CD14-positive monocyte (primary cell): Measurements from ENCODE around the gene OGG1. TPM values are rescaled to one million over a fixed set of nuclear protein-coding genes. Genes with fewer than 3 reads are reported as not detected.

Source experiments
- DNase-seq, 3 donors: peaks; one replicate each; pipeline ENCODE4 v3.0.0-alpha.2; 2011 to 2022
- H2AFZ ChIP-seq: 2 replicates; pipeline ENCODE4 v1.6.0; 2012; ENCODE audit warnings: mild to moderate bottlenecking, low read depth, low read length, inconsistent platforms; ENCODE audit not compliant: insufficient read depth, poor library complexity, severe bottlenecking
- H3K27ac ChIP-seq, 2 donors: 1 replicate in 1 of 2; 2 replicates in 1 of 2; pipeline ENCODE4 v1.5.1; 2012 to 2013; ENCODE audit warnings: low read length in 2 of 2, control low read depth in 1 of 2, inconsistent platforms in 1 of 2, low read depth in 1 of 2, mild to moderate bottlenecking in 1 of 2
- H3K27me3 ChIP-seq, 2 donors: one replicate each; pipeline versions ENCODE4 v1.6.0 to v1.6.1; 2011 to 2013; ENCODE audit warnings: low read length in 2 of 2; ENCODE audit not compliant: control insufficient read depth in 2 of 2, insufficient read depth in 2 of 2
- H3K36me3 ChIP-seq, 2 donors: replicated peaks in 1 of 2; 1 replicate in 1 of 2; 2 replicates in 1 of 2; pipeline versions ENCODE4 v1.5.1 to v1.6.1; 2012 to 2013; ENCODE audit warnings: low read length in 2 of 2, control low read depth in 1 of 2, inconsistent platforms in 1 of 2, mild to moderate bottlenecking in 1 of 2; ENCODE audit not compliant: insufficient read depth in 2 of 2, control insufficient read depth in 1 of 2
- H3K4me1 ChIP-seq, 2 donors: 1 replicate in 1 of 2; 2 replicates in 1 of 2; pipeline versions ENCODE4 v1.5.1 to v1.6.1; 2012 to 2013; ENCODE audit warnings: low read length in 2 of 2, control low read depth in 1 of 2, inconsistent platforms in 1 of 2, mild to moderate bottlenecking in 1 of 2, moderate library complexity in 1 of 2; ENCODE audit not compliant: insufficient read depth in 2 of 2, control insufficient read depth in 1 of 2
- H3K4me2 ChIP-seq: replicated peaks from 2 replicates; pipeline ENCODE3; 2012; ENCODE audit warnings: low read length, moderate library complexity, mild to moderate bottlenecking; ENCODE audit not compliant: poor library complexity, severe bottlenecking; ENCODE audit errors: extremely low read depth
- H3K4me3 ChIP-seq, 3 experiments: fragments of 200-600 bp in 1 of 3; sonication (generic) in 1 of 3; replicated peaks in 1 of 3; 1 replicate in 2 of 3; 2 replicates in 1 of 3; pipeline ENCODE4 v1.5.1; 2011 to 2013; ENCODE audit warnings: low read length in 3 of 3, mild to moderate bottlenecking in 3 of 3, control low read depth in 2 of 3, low read depth in 2 of 3, inconsistent platforms in 1 of 3, moderate library complexity in 1 of 3
- H3K79me2 ChIP-seq: 2 replicates; pipeline ENCODE4 v1.6.0; 2012; ENCODE audit warnings: mild to moderate bottlenecking, control low read depth, inconsistent platforms, low read length, moderate library complexity; ENCODE audit not compliant: insufficient read depth
- H3K9ac ChIP-seq: 2 replicates; pipeline ENCODE4 v1.6.0; 2017; ENCODE audit warnings: low read length, mild to moderate bottlenecking; ENCODE audit not compliant: insufficient read depth, poor library complexity, severe bottlenecking
- H3K9me3 ChIP-seq, 2 donors: replicated peaks in 1 of 2; 1 replicate in 1 of 2; 2 replicates in 1 of 2; pipeline versions ENCODE4 v1.5.1 to v1.6.1; 2012 to 2013; ENCODE audit warnings: low read length in 2 of 2, control low read depth in 1 of 2; ENCODE audit not compliant: control insufficient read depth in 1 of 2, insufficient read depth in 1 of 2
- H4K20me1 ChIP-seq: 2 replicates; pipeline ENCODE4 v1.6.0; 2012; ENCODE audit warnings: mild to moderate bottlenecking, low read length, control low read depth, moderate library complexity; ENCODE audit not compliant: insufficient read depth
- H3K27ac Mint-ChIP-seq, 7 donors: one replicate each; pipeline ENCODE4 v1.8.0; 2020; ENCODE audit warnings: mild to moderate bottlenecking in 7 of 7, mixed read lengths in 7 of 7, moderate library complexity in 6 of 7, inconsistent platforms in 2 of 7
- H3K27me3 Mint-ChIP-seq, 3 donors: one replicate each; pipeline ENCODE4 v1.8.0; 2021 to 2022; ENCODE audit warnings: low read depth in 3 of 3, mild to moderate bottlenecking in 3 of 3, mixed read lengths in 3 of 3, moderate library complexity in 3 of 3, inconsistent platforms in 1 of 3
- H3K36me3 Mint-ChIP-seq, 2 donors: one replicate each; pipeline ENCODE4 v1.8.0; 2020; ENCODE audit warnings: mixed read lengths in 2 of 2, inconsistent platforms in 1 of 2, mild to moderate bottlenecking in 1 of 2
- H3K4me1 Mint-ChIP-seq: one replicate; pipeline ENCODE4 v1.8.0; 2020; ENCODE audit warnings: mild to moderate bottlenecking, mixed read lengths
- H3K4me3 Mint-ChIP-seq, 2 donors: one replicate each; pipeline ENCODE4 v1.8.0; 2020; ENCODE audit warnings: mild to moderate bottlenecking in 2 of 2, mixed read lengths in 2 of 2, moderate library complexity in 1 of 2
- H3K9me3 Mint-ChIP-seq, 7 donors: one replicate each; pipeline ENCODE4 v1.8.0; 2020 to 2022; ENCODE audit warnings: mixed read lengths in 7 of 7, mild to moderate bottlenecking in 6 of 7, moderate library complexity in 6 of 7, inconsistent platforms in 2 of 7
- WGBS: methylation state at CpG from one replicate; pipeline ENCODE4 v1.1.5; 2013; ENCODE audit warnings: missing lambda C conversion rate; ENCODE audit not compliant: insufficient coverage; 5-methylcytosine and 5-hydroxymethylcytosine counted together
- intact Hi-C, 2 donors: fragments of 100-400 bp; cut with micrococcal nuclease; formaldehyde crosslinking; loops; one replicate each; pipeline versions ENCODE4 v1.15.0 to v1.15.1; 2023
- polyA plus RNA-seq, 3 donors: library from polyadenylated mRNA; depleted of rRNA in 1 of 3; unstranded in 2 of 3; stranded (reverse) in 1 of 3; fragments of 300-500 nt in 2 of 3; fragments of >200 nt in 1 of 3; fragmentation: Illumina TruSeq in 2 of 3; gene quantifications; 1 replicate in 2 of 3; 2 replicates in 1 of 3; pipeline ENCODE4 v1.2.3, GENCODE V29; 2012 to 2021
- TF ChIP-seq, protein P1 (sequence below): fragments of 200-600 bp; IDR thresholded peaks from one replicate; pipeline ENCODE4 v1.8.0; 2022; ENCODE audit warnings: antibody characterized with exemption, mild to moderate bottlenecking

OGG1 gene
- polyA plus RNA-seq, 3 donors, result 17.4 to 21.9 (median 20.5) TPM

GRCh38 chr3:9792405-9793160 is 42.8 kb downstream of the OGG1 start, which contains the start of the genes ARPC4 and TADA3:
Gene ARPC4 (plus strand): TSS chr3:9793082. CDS start chr3:9793122, 40 bp downstream.
Gene TADA3 (minus strand): TSS chr3:9792473. CDS start chr3:9791466, 1,007 bp downstream.
- peak; percentile 93 to 95 (median 94) for DNase-seq
- Mint-ChIP-seq H3K4me1 (peaks cover 38% of the 10 kb centered on the region), H3K27me3 (peaks cover 0 to 1% (median 0%) of the 10 kb centered on the region in 3 donors), H3K4me3 (peak within 1 kb of the TSS; percentile 93 to 99), H3K27ac (peak within 1 kb of the TSS; percentile 87 to 100 (median 99)), H3K9me3 (peaks cover 0 to 4% (median 0%) of the 10 kb centered on the region in 7 donors), H3K36me3 (peaks cover 27 to 58% of the 10 kb centered on the region in 2 donors)
- Histone ChIP-seq H2AFZ (peak within 1 kb of the TSS; percentile 81), H3K9ac (peak within 1 kb of the TSS; percentile 99), H3K79me2 (peaks cover 80% of the 10 kb centered on the region), H3K4me3 (peak within 1 kb of the TSS; percentile 76 to 96 (median 77)), H3K4me2 (peak within 1 kb of the TSS; percentile 86), H3K27ac (peak within 1 kb of the TSS; percentile 91 to 97), H3K9me3 (no peaks in the 10 kb centered on the region), H4K20me1 (peaks cover 43% of the 10 kb centered on the region), H3K4me1 (peaks cover 39 to 42% of the 10 kb centered on the region in 2 donors), H3K27me3 (no peaks in the 10 kb centered on the region), H3K36me3 (peaks cover 28 to 49% of the 10 kb centered on the region in 2 donors)
- TF ChIP-seq, protein P1, sequence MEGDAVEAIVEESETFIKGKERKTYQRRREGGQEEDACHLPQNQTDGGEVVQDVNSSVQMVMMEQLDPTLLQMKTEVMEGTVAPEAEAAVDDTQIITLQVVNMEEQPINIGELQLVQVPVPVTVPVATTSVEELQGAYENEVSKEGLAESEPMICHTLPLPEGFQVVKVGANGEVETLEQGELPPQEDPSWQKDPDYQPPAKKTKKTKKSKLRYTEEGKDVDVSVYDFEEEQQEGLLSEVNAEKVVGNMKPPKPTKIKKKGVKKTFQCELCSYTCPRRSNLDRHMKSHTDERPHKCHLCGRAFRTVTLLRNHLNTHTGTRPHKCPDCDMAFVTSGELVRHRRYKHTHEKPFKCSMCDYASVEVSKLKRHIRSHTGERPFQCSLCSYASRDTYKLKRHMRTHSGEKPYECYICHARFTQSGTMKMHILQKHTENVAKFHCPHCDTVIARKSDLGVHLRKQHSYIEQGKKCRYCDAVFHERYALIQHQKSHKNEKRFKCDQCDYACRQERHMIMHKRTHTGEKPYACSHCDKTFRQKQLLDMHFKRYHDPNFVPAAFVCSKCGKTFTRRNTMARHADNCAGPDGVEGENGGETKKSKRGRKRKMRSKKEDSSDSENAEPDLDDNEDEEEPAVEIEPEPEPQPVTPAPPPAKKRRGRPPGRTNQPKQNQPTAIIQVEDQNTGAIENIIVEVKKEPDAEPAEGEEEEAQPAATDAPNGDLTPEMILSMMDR, result no peak
- intact Hi-C loops, result loop anchor here (2.0 to 10.0 kb wide), 10 partner anchors 42 to 528 kb away; partner anchors contain the start of genes BRPF1 (in 2 of the 2), MTMR14 (in 2 of the 2), RPUSD3 (in 2 of the 2) and OGG1 (in 1 of the 2)
- under 1% methylated on average over 65 of the region's 65 CpGs for WGBS

DNA sequence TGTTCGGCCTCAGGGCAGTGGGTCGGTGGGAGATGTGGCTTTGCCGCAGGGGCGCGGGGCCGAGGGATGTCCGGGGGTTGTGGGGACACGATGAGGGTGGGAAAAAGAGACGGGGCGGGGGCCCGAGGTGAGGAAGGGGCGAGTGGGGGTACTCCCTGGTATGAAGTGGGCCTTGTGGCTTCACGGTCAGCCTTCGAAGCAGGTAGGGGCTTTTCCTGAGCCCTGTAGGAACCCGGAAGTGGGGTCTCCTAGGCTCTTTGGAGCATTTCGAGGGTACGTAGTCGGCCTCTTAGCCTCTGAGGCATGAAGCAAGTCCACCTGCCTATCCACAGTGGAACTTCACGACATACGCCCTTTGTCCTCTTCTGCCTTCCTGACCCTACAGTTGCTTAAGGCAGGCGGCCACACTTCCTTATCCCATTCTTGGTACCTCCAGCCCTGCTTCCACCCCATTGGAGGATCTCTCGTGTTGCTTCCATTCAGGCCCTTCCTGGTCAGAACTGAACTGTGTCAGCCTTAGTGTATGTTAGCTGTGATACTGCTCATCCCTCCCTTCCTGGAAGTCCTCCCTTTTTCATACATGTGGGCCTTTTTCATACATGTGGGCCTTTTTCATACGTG is 43.5 kb downstream of the OGG1 start:
- peak overlapping the region; percentile 91 to 97 for H3K27ac ChIP-seq
- H3K4me1 ChIP-seq, result peaks cover 39 to 42% of the 10 kb centered on the region in 2 donors
- 0% methylated on average over 19 of the region's 23 CpGs for WGBS
- peak overlapping the region; percentile 86 for H3K4me2 ChIP-seq
- Mint-ChIP-seq H3K4me3 (peak overlapping the region; percentile 93 to 99), H3K27me3 (peaks cover 0 to 1% (median 0%) of the 10 kb centered on the region in 3 donors), H3K27ac (peak overlapping the region; percentile 87 to 100 (median 99)), H3K9me3 (peaks cover 0 to 4% (median 0%) of the 10 kb centered on the region in 7 donors), H3K4me1 (peaks cover 35% of the 10 kb centered on the region), H3K36me3 (peaks cover 30 to 61% of the 10 kb centered on the region in 2 donors)
- intact Hi-C loops, result loop anchor here (2.0 to 10.0 kb wide), 10 partner anchors 42 to 528 kb away; partner anchors contain the start of genes BRPF1 (in 2 of the 2), MTMR14 (in 2 of the 2), RPUSD3 (in 2 of the 2) and OGG1 (in 1 of the 2)
- peak overlapping the region; percentile 99 for H3K9ac ChIP-seq
- peak overlapping the region; percentile 76 to 96 (median 77) for H3K4me3 ChIP-seq
- H2AFZ ChIP-seq, result peak overlapping the region; percentile 81
- H3K9me3 ChIP-seq, result no peaks in the 10 kb centered on the region
- peak; percentile 58 to 79 (median 60) for DNase-seq
- H3K27me3 ChIP-seq, result no peaks in the 10 kb centered on the region
- H3K79me2 ChIP-seq, result peaks cover 87% of the 10 kb centered on the region
- peaks cover 31 to 52% of the 10 kb centered on the region in 2 donors for H3K36me3 ChIP-seq
- TF ChIP-seq, protein P1, result no peak
- H4K20me1 ChIP-seq, result peaks cover 50% of the 10 kb centered on the region
